WERI-Rb-1 (cell line): ENCODE results near the gene HSPBP1.

Experiments
- DNase-seq: peaks from one replicate; pipeline ENCODE4 v3.0.0-alpha.2; 2020
- H3K27ac ChIP-seq: fragments of 250-450 bp; sonication (Bioruptor Pico); 2 replicates; pipeline ENCODE4 v1.5.1; 2020; ENCODE audit warnings: mild to moderate bottlenecking, moderate library complexity
- H3K27me3 ChIP-seq: fragments of 250-450 bp; sonication (Bioruptor Pico); 2 replicates; pipeline ENCODE4 v1.5.1; 2021; ENCODE audit warnings: mild to moderate bottlenecking, low read depth, moderate library complexity; ENCODE audit not compliant: insufficient read depth, severe bottlenecking
- H3K36me3 ChIP-seq: fragments of 250-450 bp; sonication (Bioruptor Pico); 2 replicates; pipeline ENCODE4 v1.5.1; 2020; ENCODE audit warnings: mild to moderate bottlenecking, moderate library complexity
- H3K4me3 ChIP-seq: 2 replicates; pipeline ENCODE4 v1.5.1; 2011; ENCODE audit warnings: low read depth, mild to moderate bottlenecking, control low read depth, low read length
- H3K9me3 ChIP-seq: fragments of 250-450 bp; sonication (Bioruptor Pico); 2 replicates; pipeline ENCODE4 v1.5.1; 2021; ENCODE audit warnings: mild to moderate bottlenecking, moderate library complexity; ENCODE audit not compliant: severe bottlenecking
- TF ChIP-seq, protein P1 (sequence below): IDR thresholded peaks from 2 replicates; pipeline ENCODE4 v1.5.1; 2011; ENCODE audit warnings: low read depth, mild to moderate bottlenecking, control low read depth, inconsistent platforms, low read length

HSPBP1 gene

GRCh38 chr19:55229145-55229788, 50.6 kb downstream of the HSPBP1 start:
- no peak overlapping the region for H3K4me3 ChIP-seq
- H3K27me3 ChIP-seq = no peaks in the 10 kb centered on the region
- DNase-seq = no peak
- no peak overlapping the region for H3K27ac ChIP-seq
- H3K9me3 ChIP-seq = no peaks in the 10 kb centered on the region
- TF ChIP-seq, protein P1, sequence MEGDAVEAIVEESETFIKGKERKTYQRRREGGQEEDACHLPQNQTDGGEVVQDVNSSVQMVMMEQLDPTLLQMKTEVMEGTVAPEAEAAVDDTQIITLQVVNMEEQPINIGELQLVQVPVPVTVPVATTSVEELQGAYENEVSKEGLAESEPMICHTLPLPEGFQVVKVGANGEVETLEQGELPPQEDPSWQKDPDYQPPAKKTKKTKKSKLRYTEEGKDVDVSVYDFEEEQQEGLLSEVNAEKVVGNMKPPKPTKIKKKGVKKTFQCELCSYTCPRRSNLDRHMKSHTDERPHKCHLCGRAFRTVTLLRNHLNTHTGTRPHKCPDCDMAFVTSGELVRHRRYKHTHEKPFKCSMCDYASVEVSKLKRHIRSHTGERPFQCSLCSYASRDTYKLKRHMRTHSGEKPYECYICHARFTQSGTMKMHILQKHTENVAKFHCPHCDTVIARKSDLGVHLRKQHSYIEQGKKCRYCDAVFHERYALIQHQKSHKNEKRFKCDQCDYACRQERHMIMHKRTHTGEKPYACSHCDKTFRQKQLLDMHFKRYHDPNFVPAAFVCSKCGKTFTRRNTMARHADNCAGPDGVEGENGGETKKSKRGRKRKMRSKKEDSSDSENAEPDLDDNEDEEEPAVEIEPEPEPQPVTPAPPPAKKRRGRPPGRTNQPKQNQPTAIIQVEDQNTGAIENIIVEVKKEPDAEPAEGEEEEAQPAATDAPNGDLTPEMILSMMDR = no peak
- H3K36me3 ChIP-seq = peaks cover 53% of the 10 kb centered on the region

- H3K9me3 ChIP-seq = no peaks in the 10 kb centered on the region
- H3K27ac ChIP-seq = no peak within 1 kb of the TSS
- H3K4me3 ChIP-seq = no peak within 1 kb of the TSS
- DNase-seq = no peak
- TF ChIP-seq, protein P1 = no peak
- H3K36me3 ChIP-seq = peaks cover 47% of the 10 kb centered on the region
- H3K27me3 ChIP-seq = no peaks in the 10 kb centered on the region
These were observed 51.4 kb downstream of the HSPBP1 start, which contains the start of gene TMEM86B for GRCh38 chr19:55228403-55229031. TMEM86B (minus strand) TSS chr19:55228763; CDS start chr19:55228741, 22 bp downstream.

GRCh38 chr19:55228015-55228391, 51.9 kb downstream of the HSPBP1 start:
- H3K9me3 ChIP-seq = no peaks in the 10 kb centered on the region
- DNase-seq = no peak
- no peak overlapping the region for H3K27ac ChIP-seq
- H3K27me3 ChIP-seq = no peaks in the 10 kb centered on the region
- H3K36me3 ChIP-seq = peaks cover 43% of the 10 kb centered on the region
- H3K4me3 ChIP-seq = no peak overlapping the region
- TF ChIP-seq, protein P1 = no peak

- DNase-seq = no peak
- TF ChIP-seq, protein P1 = no peak
- Histone ChIP-seq H3K36me3 (peaks cover 38% of the 10 kb centered on the region), H3K4me3 (no peak overlapping the region), H3K27me3 (no peaks in the 10 kb centered on the region), H3K9me3 (no peaks in the 10 kb centered on the region), H3K27ac (no peak overlapping the region)
These were observed 52.5 kb downstream of the HSPBP1 start for GRCh38 chr19:55227241-55228014.

- no peaks in the 10 kb centered on the region for H3K27me3 ChIP-seq
- no peaks in the 10 kb centered on the region for H3K9me3 ChIP-seq
- no peak overlapping the region for H3K27ac ChIP-seq
- TF ChIP-seq, protein P1 = no peak
- H3K4me3 ChIP-seq = no peak overlapping the region
- peaks cover 32% of the 10 kb centered on the region for H3K36me3 ChIP-seq
- no peak for DNase-seq
These were observed 53.1 kb downstream of the HSPBP1 start for GRCh38 chr19:55226788-55227187.
